HL-60 (cell line): ENCODE results near the gene SAPCD2.
A peak's percentile ranks its signal among the peaks of the same experiment; 100 is the strongest.

Experiments
- DNase-seq, 2 experiments: peaks; one replicate each; pipeline ENCODE4 v3.0.0-alpha.2; 2010 to 2020; ENCODE audit warnings: low read depth in 1 of 2, low spot score in 1 of 2
- H3K27ac ChIP-seq: fragments of 250-450 bp; sonication (Bioruptor Pico); replicated peaks from 2 replicates; pipeline ENCODE4 v1.5.1; 2020; ENCODE audit warnings: mild to moderate bottlenecking, moderate library complexity
- H3K27me3 ChIP-seq: fragments of 250-450 bp; sonication (Bioruptor Pico); 2 replicates; pipeline ENCODE4 v1.5.1; 2021; ENCODE audit warnings: mild to moderate bottlenecking, moderate library complexity; ENCODE audit not compliant: insufficient read depth, poor library complexity, severe bottlenecking
- H3K4me3 ChIP-seq: replicated peaks from 2 replicates; pipeline ENCODE4 v1.5.1; 2011; ENCODE audit warnings: mild to moderate bottlenecking, control low read depth, low read length; ENCODE audit not compliant: insufficient read depth
- CTCF ChIP-seq: IDR thresholded peaks from one replicate; pipeline ENCODE4 v1.5.1; 2011; ENCODE audit warnings: low read length, control low read depth, inconsistent platforms; ENCODE audit not compliant: insufficient read depth
- GABPA ChIP-seq: IDR thresholded peaks from 2 replicates; pipeline ENCODE4 v1.6.1; 2012; ENCODE audit warnings: low read depth
- POLR2AphosphoS5 ChIP-seq: IDR thresholded peaks from 2 replicates; pipeline ENCODE4 v1.6.1; 2012; ENCODE audit warnings: low read depth
- REST ChIP-seq: IDR thresholded peaks from 2 replicates; pipeline ENCODE4 v1.6.1; 2012; ENCODE audit warnings: low read depth; ENCODE audit not compliant: insufficient replicate concordance
- SPI1 ChIP-seq: IDR thresholded peaks from 2 replicates; pipeline ENCODE4 v1.6.1; 2012; ENCODE audit warnings: low read depth, mild to moderate bottlenecking, borderline replicate concordance

Gene SAPCD2

GRCh38 chr9:137029058-137029936, 41.1 kb downstream of the SAPCD2 start:
- Histone ChIP-seq H3K27ac (peak overlapping the region; percentile 98), H3K27me3 (no peaks in the 10 kb centered on the region), H3K4me3 (peak overlapping the region; percentile 88)
- TF ChIP-seq CTCF (peak; percentile 73), SPI1 (no peak), GABPA (no peak), REST (no peak)
- peak; percentile 67 to 90 for DNase-seq

- TF ChIP-seq SPI1, result no peak
- TF ChIP-seq CTCF, result peak; percentile 79
- peak overlapping the region; percentile 88 for H3K4me3 ChIP-seq
- H3K27me3 ChIP-seq, result no peaks in the 10 kb centered on the region
- DNase-seq, result peak; percentile 81 to 91
- H3K27ac ChIP-seq, result peak overlapping the region; percentile 98
These were observed 41.9 kb downstream of the SAPCD2 start for GRCh38 chr9:137028263-137029057.

GRCh38 chr9:137027369-137028262, 42.7 kb downstream of the SAPCD2 start, which contains the start of gene ABCA2:
Gene ABCA2 (minus strand): TSS chr9:137028237. CDS start chr9:137028140, 97 bp downstream.
- TF ChIP-seq CTCF (no peak), SPI1 (no peak), POLR2AphosphoS5 (no peak), GABPA (no peak), REST (no peak)
- no peak for DNase-seq
- Histone ChIP-seq H3K4me3 (peak within 1 kb of the TSS; percentile 88), H3K27ac (peak within 1 kb of the TSS; percentile 98), H3K27me3 (no peaks in the 10 kb centered on the region)
